HG03025 (cell line): ENCODE measurements around the gene CTSA.
A peak's percentile ranks its signal among the peaks of the same experiment; 100 is the strongest.
"Not testable (repeated sequence)": the region's sequence is repeated elsewhere in the genome, so short reads cannot be mapped to it uniquely, and the experiment has no call there.

ENCODE experiments used
- ATAC-seq: cut with Tn5 transposase; IDR thresholded peaks from one replicate; pipeline ENCODE4 v1.9.1; 2021; ENCODE audit warnings: mild to moderate bottlenecking, moderate library complexity; ENCODE audit not compliant: unreplicated experiment, low FRiP score

The CTSA gene

DNA sequence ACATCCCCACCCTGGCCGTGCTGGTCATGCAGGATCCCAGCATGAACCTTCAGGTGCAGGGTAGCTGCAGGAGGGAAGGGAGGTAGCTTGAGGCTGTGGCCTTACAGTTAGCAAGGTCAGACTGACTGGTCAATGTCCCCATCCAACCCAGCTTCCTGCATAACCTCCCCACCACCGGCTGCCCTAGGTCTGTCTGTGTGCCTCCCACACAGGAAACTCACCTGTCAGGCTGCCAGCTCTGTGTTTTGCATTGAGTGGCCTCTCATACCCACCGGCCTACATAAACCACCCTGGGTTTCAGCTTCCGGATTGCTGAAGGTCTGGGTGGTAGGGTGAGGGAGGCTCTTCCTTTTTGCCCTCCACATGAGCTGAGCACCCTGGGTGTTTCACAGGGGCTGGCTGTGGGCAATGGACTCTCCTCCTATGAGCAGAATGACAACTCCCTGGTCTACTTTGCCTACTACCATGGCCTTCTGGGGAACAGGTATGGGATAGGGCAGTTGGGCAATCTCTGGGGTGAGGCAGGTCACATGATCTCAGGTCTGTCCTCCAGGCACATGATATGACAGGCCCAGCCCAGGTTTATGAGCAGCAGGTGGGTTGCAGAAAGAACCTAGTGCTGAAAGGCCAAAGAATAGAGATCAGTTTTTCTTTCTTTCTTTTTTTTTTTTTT lies 1.8 kb downstream of the CTSA start:
- ATAC-seq = no peak

DNA sequence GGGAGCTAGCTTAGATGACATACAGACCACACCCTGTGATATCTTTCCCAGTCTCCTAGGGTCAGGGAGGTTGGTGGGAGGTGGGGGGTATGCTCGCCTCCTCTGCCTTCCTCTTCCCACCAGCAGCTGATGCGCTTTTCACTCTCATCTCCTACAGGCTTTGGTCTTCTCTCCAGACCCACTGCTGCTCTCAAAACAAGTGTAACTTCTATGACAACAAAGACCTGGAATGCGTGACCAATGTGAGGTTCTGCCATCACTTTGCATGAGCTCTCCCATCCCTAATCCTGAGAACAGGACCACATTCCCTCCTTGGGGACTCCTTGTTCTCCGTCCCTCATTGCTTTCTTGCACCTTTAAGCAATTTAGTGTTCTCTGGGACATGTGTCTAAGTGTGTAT lies 2.7 kb downstream of the CTSA start:
- ATAC-seq = no peak

DNA sequence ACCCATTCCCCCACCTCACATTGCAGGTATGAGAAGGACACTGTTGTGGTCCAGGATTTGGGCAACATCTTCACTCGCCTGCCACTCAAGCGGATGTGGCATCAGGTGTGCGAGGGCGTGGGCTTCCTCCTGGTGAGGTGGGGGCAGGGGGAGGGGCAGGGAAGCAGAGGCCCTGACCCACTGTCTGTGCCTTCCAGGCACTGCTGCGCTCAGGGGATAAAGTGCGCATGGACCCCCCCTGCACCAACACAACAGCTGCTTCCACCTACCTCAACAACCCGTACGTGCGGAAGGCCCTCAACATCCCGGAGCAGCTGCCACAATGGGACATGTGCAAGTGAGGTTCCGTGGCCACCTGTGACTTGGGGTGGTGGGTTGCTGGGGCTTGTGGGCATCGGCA lies 3.7 kb downstream of the CTSA start:
- no peak for ATAC-seq

DNA sequence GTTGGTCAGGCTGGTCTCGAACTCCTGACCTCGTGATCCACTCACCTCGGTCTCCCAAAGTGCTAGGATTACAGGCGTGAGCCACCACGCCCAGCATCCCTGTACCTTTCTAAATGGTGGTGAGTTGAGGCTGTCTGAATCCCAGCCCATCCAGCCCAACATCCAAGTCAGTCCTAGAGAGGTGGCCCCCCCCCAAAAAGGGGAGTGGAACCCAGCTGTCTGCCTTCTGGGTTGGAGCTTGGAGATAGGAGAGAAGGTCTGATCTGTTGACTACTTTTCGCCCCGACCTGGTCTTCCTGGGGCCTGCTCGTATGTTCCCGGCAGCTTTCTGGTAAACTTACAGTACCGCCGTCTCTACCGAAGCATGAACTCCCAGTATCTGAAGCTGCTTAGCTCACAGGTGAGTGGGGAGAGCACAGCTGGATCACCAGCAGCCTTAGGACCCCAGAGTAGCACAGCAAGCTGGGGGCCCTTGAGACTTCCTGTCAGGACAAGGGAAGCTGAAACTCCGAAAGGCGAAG lies 5.6 kb downstream of the CTSA start:
- ATAC-seq = no peak

DNA sequence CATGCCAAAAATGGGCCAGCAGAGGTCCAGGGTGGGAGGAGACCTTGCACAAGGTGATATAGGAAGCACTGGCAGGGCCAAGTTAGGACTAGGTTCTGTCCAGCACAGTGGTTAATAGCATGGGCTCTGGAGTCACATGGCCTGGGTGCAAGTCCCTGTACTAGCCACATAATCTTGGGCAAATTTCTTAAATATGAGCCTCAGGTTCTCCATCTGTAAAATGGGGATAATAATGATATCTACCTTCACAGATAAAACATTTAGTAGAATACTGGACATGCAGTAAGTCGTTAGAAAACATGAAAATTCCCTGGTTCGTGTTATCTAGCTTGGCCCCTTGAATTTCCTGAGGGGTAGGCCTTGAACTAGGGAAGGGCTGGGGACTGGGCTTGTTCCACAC lies 6.2 kb downstream of the CTSA start:
- ATAC-seq = no peak

DNA sequence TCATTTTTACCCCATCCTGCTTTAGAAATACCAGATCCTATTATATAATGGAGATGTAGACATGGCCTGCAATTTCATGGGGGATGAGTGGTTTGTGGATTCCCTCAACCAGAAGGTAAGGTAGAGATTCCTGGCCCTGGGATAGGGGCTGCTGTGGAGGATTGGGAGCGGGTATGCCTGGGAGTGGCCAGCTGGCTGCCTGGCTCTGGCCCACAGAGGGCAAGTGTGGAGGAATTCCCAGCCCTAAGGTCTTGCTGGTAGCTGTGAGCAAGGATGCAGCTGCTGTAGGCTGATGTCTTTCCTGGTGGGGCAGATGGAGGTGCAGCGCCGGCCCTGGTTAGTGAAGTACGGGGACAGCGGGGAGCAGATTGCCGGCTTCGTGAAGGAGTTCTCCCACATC lies 6.6 kb downstream of the CTSA start:
- ATAC-seq = no peak

DNA sequence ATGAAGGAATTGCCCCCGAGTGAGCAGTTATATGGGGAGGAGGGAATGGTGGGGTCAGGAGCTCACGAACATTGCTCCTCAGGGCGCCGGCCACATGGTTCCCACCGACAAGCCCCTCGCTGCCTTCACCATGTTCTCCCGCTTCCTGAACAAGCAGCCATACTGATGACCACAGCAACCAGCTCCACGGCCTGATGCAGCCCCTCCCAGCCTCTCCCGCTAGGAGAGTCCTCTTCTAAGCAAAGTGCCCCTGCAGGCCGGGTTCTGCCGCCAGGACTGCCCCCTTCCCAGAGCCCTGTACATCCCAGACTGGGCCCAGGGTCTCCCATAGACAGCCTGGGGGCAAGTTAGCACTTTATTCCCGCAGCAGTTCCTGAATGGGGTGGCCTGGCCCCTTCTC lies 7.2 kb downstream of the CTSA start:
- ATAC-seq = no peak

DNA sequence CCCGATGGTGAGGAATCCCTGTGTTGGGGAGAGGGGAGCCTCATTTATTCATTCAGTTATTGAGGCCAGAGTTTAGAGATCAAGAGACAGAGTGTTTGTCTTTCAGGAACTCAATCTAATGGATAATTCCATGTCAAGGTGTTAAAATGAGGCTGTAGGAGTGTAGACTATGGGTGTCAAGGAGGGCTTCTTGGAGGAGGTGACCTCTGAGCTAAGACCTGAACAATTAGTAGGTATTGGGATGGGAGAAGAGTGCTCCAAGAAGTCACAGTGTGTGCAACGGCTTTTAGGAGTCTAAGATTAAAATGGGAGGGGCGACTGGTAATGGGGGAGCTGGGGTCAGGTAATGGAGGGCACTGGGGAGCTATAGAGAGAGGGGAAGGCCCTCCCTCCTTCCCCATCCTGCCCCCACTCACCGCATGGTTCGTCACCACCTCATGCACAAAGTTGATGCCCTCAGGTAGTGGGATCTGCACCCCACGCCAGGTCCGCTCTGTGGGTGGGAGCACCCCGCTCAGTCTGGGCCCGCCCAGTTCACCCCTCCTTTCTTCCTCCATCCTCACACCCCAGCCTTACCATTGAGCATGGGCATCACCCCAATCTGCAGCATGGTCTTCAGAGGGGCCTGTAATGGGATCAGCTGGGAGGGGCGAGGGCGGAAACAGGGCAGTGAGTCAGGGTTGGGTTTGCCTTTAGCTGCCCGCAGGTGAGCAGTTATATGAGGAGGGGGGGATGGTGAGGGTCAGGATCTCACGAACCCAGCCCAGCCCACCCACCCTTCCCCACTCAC lies 8.1 kb downstream of the CTSA start:
- no peak for ATAC-seq

DNA sequence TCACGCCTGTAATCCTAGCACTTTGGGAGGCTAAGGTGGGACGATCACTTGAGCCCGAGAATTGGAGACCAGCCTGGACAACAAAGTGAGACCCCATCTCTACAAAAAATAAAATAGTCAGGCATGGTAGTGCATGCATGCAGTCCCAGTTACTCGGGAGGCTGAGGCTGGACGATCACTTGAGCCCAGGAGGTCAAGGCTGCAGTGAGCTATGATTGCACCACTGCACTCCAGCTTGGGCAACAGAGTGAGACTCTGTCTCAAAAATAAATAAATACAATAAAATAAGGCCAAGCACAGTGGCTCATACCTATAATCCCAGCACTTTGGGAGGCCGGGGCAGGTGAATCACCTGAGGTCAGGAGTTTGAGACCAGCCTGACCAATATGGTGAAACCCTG lies 10.2 kb downstream of the CTSA start:
- not testable (repeated sequence) for ATAC-seq

DNA sequence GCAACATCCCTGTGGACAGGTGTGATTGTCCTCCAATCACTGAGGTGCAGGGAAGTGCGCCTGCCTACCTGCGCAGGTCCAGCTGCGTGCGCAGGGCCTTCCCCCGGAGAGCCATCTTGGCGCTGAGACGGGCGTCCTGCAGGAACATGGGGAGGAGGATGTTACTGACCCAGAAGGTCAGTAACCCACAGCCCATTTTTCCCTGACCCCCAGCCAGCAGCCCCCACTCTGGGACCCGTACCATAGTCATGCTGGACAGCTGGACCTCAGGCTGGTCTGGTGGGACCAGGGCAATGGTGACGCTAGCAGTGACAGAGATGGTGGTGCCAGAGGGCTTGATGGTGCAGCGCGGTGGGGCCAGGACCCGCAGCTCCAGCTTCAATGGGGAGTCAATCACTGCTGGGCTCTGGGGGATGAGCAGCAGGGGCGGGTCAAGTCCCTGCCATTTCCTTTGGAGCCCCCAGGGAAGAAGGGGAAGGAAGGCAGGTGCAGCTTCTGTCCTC lies 11.1 kb downstream of the CTSA start:
- ATAC-seq = no peak

DNA sequence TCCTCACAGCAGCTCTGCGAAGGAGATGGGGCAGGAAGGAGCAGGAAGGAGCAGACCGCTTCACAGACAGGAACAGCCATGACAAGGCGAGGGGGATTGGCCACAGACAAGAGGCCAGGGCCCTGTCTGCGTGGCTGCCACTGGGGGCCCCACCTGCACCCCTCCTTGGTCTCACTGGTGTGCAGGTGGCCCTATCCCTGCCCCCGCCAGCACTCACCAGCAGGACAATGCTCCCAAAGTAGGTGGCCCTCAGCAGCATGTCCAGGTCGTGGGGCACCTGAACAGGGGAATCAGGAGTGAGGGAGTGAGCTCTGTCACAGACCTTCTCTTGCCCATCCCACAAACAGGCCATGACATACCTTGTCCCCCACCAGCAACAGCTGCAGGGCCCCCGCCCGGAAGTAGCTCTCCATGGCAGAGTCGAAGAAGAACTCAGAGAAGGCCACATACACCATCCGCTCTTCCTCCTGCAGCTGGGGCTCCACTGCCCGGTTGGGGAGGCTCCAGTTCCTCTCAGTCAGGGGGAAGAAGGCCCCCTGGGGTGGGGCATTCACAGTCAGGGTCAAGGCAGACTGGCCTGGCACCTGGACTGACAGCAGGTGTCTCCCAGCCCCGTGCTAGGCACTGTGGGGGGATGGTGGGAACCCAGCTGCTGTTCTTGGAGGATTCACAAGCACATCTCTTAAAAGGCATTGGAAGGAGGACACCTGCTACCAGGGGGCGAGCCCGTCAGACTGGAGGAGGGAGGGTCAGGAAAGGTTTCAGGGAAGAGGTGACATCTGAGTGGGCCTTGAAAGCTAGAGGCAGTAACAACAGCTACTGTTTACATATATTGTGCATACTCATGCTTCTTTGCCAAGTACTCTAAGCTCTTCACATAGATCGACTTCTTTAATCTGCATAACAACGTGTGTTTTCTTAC lies 13.7 kb downstream of the CTSA start:
- ATAC-seq = no peak

DNA sequence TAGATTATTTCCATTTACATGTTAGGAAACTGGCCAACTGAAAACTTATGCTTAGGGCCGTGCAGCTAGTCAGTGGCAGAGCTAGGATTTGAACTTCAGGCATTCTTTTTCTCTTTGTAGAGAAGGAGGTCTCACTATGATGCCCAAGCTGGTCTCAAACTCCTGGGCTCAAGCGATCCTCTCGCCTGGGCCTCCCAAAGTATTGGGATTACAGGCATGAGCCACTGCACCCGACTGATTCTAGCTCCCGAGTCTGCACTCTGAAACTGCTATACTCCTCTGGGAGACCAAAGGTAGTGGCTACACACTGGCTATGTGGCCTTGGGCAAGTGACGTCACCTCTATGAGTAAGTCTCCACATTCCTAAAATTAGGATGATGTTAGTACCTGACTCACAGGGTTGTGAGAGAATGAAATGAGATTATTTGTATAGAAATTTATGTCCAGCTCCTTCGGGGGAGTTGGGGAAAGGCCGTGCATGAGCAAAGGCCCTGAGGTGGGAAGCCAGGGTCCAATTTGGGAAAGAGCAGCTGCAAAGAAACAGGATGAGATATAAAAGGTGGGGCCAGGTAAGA lies 14.5 kb downstream of the CTSA start:
- ATAC-seq = no peak

DNA sequence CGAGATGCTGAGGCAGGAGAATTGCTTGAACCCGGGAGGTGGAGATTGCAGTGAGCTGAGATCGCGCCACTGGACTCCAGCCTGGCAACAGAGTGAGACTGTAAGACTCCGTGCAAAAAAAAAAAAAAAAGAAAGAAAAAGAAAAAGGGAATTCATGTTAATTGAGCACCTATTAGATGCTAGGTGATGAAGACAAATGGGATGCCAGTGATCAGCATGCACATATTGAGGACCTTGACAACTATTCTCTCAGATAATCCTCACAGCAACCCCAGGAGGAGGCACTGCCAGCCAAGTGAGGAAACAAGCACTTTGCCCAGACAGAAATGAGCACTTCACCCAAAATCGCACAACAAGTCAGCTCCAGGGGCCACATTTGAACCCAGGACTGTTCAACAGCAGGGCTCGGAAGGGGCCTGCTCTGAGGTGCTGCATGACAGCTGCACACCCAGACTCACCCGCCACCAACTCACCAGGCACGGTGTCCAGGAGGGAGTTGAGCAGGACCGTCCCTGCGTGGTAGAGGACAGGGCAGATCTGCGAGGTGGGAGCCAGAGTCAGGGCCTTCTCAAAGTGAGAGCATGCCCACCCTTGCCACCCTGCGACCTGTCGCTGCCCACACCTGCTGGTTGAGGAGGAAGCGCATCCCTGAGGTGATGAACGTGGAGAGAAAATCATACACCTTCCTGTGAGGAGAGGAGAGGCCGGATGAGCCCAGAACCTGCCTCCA lies 16.2 kb downstream of the CTSA start:
- no peak for ATAC-seq

DNA sequence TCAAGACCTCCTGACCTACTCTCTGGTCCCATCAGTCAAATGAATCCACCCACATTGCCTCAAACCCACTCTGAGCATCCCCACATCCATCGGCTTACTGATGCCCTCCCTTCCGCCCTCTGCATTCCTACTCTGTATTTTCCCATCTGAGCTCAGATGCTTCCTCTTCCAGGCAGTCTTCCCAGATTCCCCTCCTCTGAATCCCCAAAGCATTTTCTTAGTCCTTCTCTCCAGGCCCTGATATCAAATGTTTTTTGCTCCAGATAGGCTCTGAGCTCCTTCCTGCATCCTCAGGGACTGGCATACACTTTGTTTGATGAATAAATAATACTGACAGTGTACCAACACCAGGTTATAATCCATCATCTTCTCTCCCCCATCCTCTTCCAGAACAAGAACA lies 16.9 kb downstream of the CTSA start:
- no peak for ATAC-seq

DNA sequence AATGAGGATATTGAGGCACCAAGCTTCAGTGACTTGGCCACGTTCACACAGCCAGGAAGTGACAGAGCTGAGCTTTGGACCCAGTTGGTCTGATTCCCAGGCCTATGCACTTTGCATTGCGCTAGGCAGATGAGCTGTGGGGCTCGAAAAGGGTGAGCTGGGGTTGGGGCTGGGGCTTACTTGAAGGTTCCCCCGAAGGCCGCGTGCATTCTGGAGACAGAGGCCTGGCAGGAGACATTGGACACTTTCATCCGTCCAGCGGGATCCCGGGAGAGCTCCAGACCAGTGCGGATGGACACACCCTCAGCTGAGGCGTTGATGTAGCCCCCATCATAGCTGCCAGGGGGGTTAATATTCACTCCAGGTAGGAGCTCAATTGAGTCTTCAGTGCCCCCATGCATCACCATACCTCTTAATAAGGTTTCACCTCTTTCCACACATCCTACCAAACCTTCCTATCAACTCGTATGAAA lies 18.2 kb downstream of the CTSA start:
- no peak for ATAC-seq

DNA sequence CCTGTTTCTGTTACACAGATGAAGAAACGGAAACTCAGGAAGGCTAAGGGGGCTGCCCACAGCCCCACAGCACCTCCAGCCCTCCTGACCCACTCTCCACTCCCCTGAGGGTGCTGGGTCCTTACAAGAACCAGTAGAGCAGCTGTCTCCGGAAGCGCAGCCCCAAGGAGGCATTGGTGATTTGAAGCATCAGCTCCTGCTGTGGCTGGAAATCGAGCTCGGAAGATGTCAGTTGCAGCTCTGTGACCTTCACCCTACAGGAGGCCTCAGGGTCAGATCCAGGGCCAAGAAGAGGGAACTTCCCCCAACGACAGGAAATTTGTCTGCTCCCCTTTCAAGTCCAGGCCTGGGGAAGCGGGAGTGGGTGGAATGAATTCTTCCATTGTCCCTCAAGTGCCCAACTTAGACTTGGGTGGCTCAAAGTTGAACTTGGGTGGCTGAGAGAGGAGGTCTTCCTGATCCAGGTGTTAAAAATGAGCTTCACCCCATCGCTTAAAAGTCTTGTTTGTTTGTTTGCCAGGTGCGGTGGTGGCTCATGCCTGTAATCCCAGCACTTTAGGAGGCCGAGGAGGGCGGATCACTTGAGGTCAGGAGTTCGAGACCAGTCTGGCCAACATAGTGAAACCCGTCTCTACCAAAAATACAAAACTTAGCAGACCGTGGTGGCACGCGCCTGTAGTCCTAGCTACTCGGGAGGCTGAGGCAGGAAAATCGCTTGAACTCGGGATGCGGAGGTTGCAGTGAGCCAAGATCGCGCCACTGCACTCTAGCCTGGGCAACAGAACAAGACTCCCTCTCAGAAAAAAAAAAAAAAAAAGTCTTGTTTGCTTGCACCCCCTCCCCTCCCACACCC lies 18.9 kb downstream of the CTSA start:
- ATAC-seq = no peak

DNA sequence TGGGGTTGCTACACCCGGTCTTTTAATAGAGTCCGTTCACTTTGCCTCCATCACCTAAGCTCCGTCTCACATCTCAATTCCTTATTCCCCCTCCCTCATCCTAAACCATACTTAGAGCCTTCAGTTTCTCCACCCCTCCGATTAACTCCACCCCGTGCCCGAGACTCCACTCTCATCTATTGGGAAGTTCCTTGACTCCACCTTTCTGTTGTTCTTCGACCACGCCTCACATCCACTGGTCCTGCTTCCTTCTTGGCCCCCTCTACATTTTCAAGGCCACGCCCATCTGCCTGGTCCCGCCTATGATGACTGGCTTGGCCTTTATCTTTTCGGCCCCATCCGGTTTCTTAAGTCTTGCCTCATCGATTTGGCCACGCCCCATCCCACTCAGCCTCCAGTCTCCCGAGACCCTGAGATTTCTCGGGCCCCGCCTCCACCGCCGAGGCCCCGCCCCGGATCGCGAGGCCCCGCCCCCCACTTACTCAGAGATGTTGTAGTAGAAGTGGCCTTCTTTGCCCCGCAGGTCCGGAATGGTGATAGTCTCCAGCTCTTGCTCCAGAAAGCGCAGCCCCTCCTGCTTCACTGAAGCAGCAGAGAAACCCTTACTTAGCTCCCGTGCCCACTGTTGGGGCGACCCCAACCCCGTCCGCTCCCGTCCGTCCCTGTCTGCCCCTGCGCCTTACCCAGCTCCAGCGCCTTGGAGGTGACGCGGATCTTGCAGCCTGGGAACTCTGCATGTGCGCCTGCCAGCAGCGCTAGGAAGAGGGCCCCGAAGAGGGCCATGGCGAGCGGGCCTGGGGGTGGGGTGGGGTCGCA lies 19.7 kb downstream of the CTSA start:
- ATAC-seq = peak; percentile 80
